ENCODE measurements around the gene CLEC4F. TPM values are rescaled to one million over a fixed set of nuclear protein-coding genes. Genes with fewer than 3 reads are reported as not detected.

The CLEC4F gene
- total and polyA plus RNA-seq, 9 donors = 0.11 to 1.4 (median 0.42) TPM; not detected in 1

- Histone ChIP-seq H3K4me1 (ENCODE audit: insufficient read depth) (no peaks in the 10 kb centered on the region), H3K4me3 (no peak overlapping the region), H3K27me3 (no peaks in the 10 kb centered on the region), H3K9me3 (no peaks in the 10 kb centered on the region), H3K27ac (no peak overlapping the region), H3K36me3 (no peaks in the 10 kb centered on the region)
- WGBS, 3 donors = 36 to 55% (median 55%) methylated on average over 5 of the region's 5 CpGs
- intact Hi-C loops (cut with DNase I) = no loop called here
- DNase-seq = no peak
- TF ChIP-seq EP300 (IDR thresholded peaks at IDR 0.05) (no peak), POLR2A (IDR thresholded peaks at IDR 0.05) (no peak), CTCF (IDR thresholded peaks at IDR 0.05) (no peak)
Observed at GRCh38 chr2:70830366-70830765, 10.0 kb upstream of the CLEC4F start.

- DNase-seq = no peak
- TF ChIP-seq EP300 (IDR thresholded peaks at IDR 0.05) (no peak), POLR2A (IDR thresholded peaks at IDR 0.05) (no peak), CTCF (IDR thresholded peaks at IDR 0.05) (no peak)
- intact Hi-C loops (cut with DNase I) = no loop called here
- no peak overlapping the region for H3K4me3 ChIP-seq
- no peaks in the 10 kb centered on the region for H3K9me3 ChIP-seq
- H3K27me3 ChIP-seq = no peaks in the 10 kb centered on the region
- H3K4me1 ChIP-seq (ENCODE audit: insufficient read depth) = no peaks in the 10 kb centered on the region
- WGBS, 3 donors = 72 to 95% (median 86%) methylated on average over 1 of the region's 1 CpG
- no peaks in the 10 kb centered on the region for H3K36me3 ChIP-seq
- H3K27ac ChIP-seq = no peak overlapping the region
Observed at GRCh38 chr2:70829916-70830315, 9.5 kb upstream of the CLEC4F start.

- no peak for DNase-seq
- Histone ChIP-seq H3K36me3 (no peaks in the 10 kb centered on the region), H3K9me3 (no peaks in the 10 kb centered on the region), H3K4me3 (no peak overlapping the region), H3K4me1 (ENCODE audit: insufficient read depth) (no peaks in the 10 kb centered on the region), H3K27ac (no peak overlapping the region), H3K27me3 (no peaks in the 10 kb centered on the region)
- WGBS, 3 donors = 46 to 55% (median 54%) methylated on average over 6 of the region's 6 CpGs
- intact Hi-C loops (cut with DNase I) = no loop called here
- TF ChIP-seq EP300 (IDR thresholded peaks at IDR 0.05) = no peak
- TF ChIP-seq CTCF (IDR thresholded peaks at IDR 0.05) = no peak
- no peak for TF ChIP-seq POLR2A (IDR thresholded peaks at IDR 0.05)
Observed at GRCh38 chr2:70828914-70829824, 8.8 kb upstream of the CLEC4F start.

- no peak for TF ChIP-seq POLR2A (IDR thresholded peaks at IDR 0.05)
- no peak for TF ChIP-seq EP300 (IDR thresholded peaks at IDR 0.05)
- TF ChIP-seq CTCF (IDR thresholded peaks at IDR 0.05) = no peak
- Histone ChIP-seq H3K27ac (no peak overlapping the region), H3K4me1 (ENCODE audit: insufficient read depth) (no peaks in the 10 kb centered on the region), H3K36me3 (no peaks in the 10 kb centered on the region), H3K9me3 (no peaks in the 10 kb centered on the region), H3K27me3 (no peaks in the 10 kb centered on the region), H3K4me3 (no peak overlapping the region)
- DNase-seq = no peak
- WGBS, 3 donors = 62 to 69% (median 64%) methylated on average over 5 of the region's 5 CpGs
- intact Hi-C loops (cut with DNase I) = no loop called here
Observed at GRCh38 chr2:70828115-70828514, 7.7 kb upstream of the CLEC4F start.

Data from ovary (tissue), 9 donors.